ENCODE data around the gene KLHL40.

Gene KLHL40

DNA sequence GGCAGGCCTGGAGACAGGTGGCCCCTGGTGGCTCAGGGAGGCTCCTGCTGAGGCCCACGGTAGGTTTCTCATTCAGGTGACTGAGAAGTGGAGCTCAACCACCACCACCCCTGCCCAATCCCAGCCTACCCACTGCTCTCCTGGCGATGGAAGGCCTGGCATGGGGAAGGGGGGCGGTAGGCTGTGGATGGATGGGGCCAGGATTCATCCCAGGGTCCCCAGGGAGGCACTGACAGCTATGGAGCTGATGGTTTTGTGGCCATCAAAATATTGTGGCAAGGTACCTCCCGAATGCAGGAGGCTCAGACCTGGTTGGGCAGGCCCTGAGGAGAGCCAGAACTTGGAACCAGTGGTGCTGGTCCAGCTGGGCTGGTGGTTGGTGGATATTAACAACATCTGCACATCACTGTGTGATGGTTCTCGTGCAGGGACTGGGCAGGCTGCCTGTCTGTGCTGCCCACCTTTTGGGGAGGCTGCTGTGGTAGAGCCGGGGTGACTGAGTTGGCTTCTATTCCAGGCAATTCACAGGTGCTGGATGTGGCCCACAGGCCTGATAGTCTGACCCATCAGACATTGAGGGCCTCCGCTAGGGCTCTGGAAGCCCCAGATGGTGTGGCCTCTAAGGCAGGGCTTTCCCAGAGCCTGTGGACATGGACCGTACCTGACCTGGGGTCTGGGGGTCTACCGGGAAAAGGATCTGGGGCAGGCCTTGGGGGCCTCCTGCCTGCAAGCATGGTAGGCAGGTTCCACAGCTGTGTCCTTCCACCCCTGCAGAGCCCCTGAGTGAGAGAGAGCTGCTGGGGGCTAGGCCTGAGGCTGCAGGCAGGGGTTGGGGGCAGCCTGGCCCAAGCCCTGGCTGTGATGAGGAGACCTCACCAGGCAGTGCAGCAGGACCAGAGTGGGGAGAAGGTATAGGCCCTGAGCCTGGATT is 28.4 kb upstream of the KLHL40 start:
- no peak for FAIRE-seq

GRCh38 chr3:42657675-42658074 is 27.7 kb upstream of the KLHL40 start:
- no peak for FAIRE-seq

More for the DNA sequence above, 28.4 kb upstream of the KLHL40 start:
- DNase-seq (ENCODE audit: low spot score): no peak

DNA sequence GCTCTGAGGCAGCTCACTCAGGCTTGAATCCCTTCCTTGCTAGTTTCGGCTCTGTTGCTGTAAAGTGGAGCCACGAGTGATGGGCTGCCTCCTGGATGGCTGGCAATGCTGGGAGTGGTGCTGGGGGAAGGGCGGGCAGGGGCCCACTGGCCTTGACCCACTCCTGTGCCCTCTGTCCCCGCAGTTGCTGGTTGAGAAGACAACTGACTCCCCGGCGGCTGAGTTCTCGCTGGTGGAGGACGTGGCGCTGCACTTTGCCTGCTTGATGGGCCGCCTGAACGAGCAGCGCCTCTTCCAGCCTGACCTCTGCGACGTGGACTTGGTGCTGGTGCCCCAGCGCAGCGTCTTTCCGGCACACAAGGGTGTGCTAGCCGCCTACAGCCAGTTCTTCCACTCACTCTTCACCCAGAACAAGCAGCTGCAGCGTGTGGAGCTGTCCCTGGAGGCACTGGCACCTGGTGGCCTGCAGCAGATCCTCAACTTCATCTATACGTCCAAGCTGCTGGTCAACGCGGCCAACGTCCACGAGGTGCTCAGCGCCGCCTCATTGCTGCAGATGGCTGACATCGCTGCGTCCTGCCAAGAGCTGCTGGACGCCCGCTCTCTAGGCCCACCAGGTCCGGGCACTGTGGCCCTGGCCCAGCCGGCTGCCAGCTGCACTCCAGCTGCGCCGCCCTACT is 27.1 kb upstream of the KLHL40 start:
- peak; percentile 42 for FAIRE-seq
- no peak for DNase-seq (ENCODE audit: low spot score)

More at GRCh38 chr3:42657675-42658074, 27.7 kb upstream of the KLHL40 start:
- DNase-seq (ENCODE audit: low spot score): no peak

GRCh38 chr3:42658771-42659390 is 26.5 kb upstream of the KLHL40 start:
- DNase-seq (ENCODE audit: low spot score): no peak
- no peak for FAIRE-seq

DNA sequence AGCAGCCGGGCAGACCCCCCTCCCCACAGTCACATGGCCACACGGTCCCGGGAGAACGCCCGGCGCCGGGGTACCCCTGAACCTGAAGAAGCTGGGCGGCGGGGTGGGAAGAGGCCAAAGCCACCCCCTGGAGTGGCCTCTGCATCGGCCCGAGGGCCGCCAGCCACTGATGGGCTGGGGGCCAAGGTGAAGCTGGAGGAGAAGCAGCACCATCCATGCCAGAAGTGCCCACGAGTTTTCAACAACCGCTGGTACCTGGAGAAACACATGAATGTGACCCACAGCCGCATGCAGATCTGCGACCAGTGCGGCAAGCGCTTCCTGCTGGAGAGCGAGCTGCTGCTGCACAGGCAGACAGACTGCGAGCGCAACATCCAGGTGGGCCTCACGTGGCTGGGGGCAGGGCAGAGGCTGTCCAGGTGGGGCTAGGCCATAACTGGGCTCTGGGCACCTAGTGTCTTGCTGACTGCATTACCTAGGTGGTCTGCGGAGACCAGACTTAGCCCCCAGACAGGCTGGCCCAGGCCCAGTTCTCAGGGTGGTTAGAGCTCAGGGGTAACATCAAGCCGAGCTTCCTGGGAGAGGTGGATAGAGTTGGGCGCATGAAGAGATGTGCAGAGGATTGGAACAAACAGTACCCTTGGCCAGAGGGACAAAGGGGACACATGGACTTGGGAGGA is 25.7 kb upstream of the KLHL40 start:
- FAIRE-seq: peak; percentile 82
- no peak for DNase-seq (ENCODE audit: low spot score)

DNA sequence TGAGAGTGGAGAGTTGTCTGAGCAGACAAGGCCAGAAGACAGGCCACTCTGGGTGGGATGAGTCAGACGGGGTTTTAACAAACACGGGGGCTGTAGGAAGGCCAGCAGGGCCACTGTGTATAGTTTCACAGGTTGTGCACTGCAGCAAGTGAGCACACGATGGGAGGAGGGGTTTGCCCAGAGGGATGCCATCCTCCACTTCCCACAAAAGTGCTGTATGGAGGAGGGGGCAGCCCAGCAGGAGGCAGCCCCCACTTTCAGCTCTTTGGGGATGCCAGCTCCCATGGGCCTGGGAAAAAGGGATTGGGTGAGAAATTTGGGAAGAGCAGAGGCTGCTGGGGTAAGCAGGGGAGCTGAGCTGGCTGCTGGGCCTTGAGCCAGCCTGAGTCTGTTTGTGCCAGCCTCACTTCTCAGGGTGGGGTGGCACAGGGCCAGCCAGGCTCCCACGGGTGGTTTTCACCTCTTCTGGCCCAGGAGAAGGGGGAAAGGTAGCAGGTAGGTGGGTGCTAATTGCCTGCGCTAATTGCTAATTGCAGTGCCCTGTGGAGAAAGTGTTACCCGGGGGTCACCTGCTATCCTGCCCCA is 25.1 kb upstream of the KLHL40 start:
- no peak for FAIRE-seq
- DNase-seq (ENCODE audit: low spot score): no peak

- DNase-seq (ENCODE audit: low spot score) (no peak), FAIRE-seq (no peak)
These were observed 24.4 kb upstream of the KLHL40 start for GRCh38 chr3:42660898-42661297.

GRCh38 chr3:42661593-42662022 is 23.7 kb upstream of the KLHL40 start:
- no peak for FAIRE-seq
- DNase-seq (ENCODE audit: low spot score): no peak

DNA sequence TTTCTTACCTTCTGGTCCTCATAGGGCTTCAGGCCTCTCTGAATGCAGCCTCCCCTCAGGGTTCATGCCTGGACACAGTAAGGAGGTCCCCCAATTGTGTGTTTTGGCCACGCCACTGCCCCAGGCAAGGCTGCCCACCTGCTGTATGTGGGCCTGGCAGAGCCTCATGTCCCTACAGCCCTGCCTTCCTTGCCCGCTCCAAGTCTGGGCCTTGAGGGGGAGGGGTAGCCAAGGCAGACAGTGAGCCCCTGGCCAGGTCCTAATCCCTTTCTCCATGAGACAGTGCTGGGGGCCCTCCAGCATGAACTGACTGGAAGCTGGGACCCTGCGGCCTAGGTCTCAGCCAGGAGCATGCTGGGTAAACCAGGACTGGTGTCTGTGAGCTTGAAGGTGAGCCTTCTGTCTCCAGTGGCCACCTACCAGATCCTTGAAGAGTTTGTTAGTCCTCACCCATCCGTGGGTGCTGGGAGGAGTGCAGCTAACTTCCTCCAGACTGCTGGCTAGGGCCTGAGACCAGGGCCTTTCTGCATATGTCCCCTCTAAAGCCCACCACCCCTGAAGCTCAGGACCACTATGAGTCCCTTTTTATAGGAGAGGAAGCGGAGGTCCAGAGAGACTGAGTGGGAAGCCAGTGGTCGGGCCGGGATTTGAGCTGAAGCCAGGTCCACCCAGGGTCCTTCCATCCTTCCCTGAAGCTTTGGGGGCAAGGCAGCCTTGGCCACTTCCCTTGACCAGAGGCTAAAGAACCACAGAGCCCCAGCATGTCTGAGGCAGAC is 23.1 kb upstream of the KLHL40 start:
- DNase-seq (ENCODE audit: low spot score) (no peak), FAIRE-seq (no peak)

- FAIRE-seq (no peak), DNase-seq (ENCODE audit: low spot score) (no peak)
These were observed 22.4 kb upstream of the KLHL40 start for GRCh38 chr3:42662813-42663535.

- DNase-seq (ENCODE audit: low spot score) (no peak), FAIRE-seq (no peak)
These were observed 21.5 kb upstream of the KLHL40 start for GRCh38 chr3:42663581-42664437.

DNA sequence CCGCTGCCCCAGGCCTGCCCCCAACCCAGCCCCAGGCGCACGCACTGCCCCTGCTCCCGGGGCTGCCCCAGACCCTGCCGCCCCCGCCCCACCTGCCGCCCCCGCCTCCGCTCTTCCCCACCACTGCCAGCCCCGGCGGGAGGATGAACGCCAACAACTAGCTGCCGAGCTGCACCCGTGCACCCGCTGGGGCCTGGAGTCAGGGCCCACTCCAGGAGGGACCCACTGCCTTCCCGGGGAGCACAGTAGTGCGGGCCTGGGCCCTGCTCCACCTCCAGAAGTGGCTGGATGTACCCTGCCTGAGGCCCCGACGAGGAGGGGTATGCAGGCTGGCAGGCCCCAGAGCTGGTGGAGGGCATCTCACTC is 20.9 kb upstream of the KLHL40 start:
- no peak for FAIRE-seq
- DNase-seq (ENCODE audit: low spot score): no peak

GRCh38 chr3:42665050-42665878 is 20.1 kb upstream of the KLHL40 start:
- FAIRE-seq (no peak), DNase-seq (ENCODE audit: low spot score) (no peak)

DNA sequence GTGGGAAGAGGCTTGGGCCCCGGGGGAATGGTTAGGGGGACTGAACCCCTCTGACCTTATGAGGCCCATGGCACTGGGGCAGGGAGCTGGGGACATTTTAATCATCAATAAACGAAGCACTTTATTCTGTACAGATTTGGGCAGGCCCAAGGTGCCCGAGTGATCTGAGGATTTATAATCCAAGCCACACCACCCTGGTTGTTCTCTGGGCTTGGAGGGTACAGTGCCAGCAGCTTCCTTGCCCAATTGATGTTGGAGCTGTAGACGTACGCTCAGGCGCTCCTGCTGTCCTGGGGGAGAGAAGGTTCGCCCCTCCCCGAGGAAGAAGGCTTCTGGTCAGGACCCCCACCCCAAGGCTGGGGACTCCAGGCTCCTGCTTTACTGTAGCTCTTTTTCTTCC is 19.3 kb upstream of the KLHL40 start:
- FAIRE-seq (no peak), DNase-seq (ENCODE audit: low spot score) (no peak)

GRCh38 chr3:42666577-42666998 is 18.7 kb upstream of the KLHL40 start:
- DNase-seq (ENCODE audit: low spot score) (no peak), FAIRE-seq (no peak)

GRCh38 chr3:42667096-42667522 is 18.2 kb upstream of the KLHL40 start:
- DNase-seq (ENCODE audit: low spot score) (no peak), FAIRE-seq (no peak)

DNA sequence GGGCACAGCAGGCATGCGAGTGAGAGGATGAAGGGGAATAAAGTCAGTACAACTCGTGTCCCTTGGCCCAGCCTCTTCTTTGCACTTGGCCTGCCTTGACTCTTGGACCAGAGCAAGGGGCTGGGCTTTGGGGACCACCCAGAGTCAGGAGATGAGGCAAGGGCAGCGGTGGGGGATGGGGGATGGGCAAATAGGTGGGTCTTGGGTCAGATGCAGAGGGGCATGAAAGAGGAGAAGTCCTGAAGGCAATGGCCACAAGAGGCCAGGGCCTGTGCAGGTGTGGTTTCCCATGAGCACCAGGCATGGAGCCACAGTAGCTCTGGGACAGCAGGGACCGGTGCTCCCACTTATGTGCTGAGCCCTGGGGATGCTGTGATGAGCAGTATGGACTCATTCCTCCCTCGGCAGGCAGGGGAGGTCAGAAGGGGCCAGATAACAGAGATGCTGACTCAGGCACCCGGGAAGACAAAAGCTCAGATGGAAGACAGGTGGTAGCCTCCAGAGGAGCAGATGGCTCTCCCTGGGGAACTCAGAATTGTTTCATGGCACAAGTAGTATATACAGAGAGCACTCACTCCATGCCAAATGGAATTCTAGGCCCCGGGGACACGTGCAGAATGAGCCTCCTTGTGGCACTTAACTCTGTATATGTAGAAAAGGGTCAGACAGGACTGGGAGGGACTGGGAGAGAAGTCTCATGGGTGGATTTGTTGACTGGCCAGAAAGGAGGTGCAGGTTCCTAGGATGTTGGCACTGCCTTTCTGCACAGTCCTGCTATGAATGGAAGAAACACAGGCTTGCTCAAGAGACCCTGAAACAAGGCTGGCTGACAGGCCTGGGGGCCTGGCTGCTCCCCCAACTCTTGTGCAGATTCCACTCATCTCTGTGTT is 17.6 kb upstream of the KLHL40 start:
- FAIRE-seq (no peak), DNase-seq (ENCODE audit: low spot score) (no peak)

Measured in urothelium cell line (cell line).